H9 (cell line): ENCODE results near the gene PLEKHG5. TPM values are rescaled to one million over a fixed set of nuclear protein-coding genes. Genes with fewer than 3 reads are reported as not detected.

Experiments used
- DNase-seq: peaks from one replicate; pipeline ENCODE4 v3.0.0-alpha.2; 2017
- H2AFZ ChIP-seq: one replicate; pipeline ENCODE4 v1.6.1; 2013; ENCODE audit warnings: mild to moderate bottlenecking, low read length, control low read depth, moderate library complexity
- H2AK5ac ChIP-seq: 2 replicates; pipeline ENCODE4 v1.6.1; 2013; ENCODE audit warnings: low read length, control low read depth, mixed read lengths; ENCODE audit not compliant: insufficient read length
- H2BK120ac ChIP-seq: one replicate; pipeline ENCODE4 v1.6.1; 2013; ENCODE audit warnings: low read depth, mild to moderate bottlenecking, low read length, control low read depth, inconsistent platforms; ENCODE audit not compliant: poor library complexity, severe bottlenecking
- H2BK12ac ChIP-seq: 2 replicates; pipeline ENCODE4 v1.6.1; 2013; ENCODE audit warnings: low read length, control low read depth, mixed read lengths, low read depth; ENCODE audit not compliant: insufficient read length
- H2BK15ac ChIP-seq: 2 replicates; pipeline ENCODE4 v1.6.1; 2013; ENCODE audit warnings: low read depth, low read length, control low read depth
- H2BK20ac ChIP-seq: one replicate; pipeline ENCODE4 v1.6.1; 2013; ENCODE audit warnings: low read depth, mild to moderate bottlenecking, low read length, control low read depth, inconsistent platforms; ENCODE audit not compliant: poor library complexity, severe bottlenecking
- H2BK5ac ChIP-seq: 2 replicates; pipeline ENCODE4 v1.6.1; 2013; ENCODE audit warnings: low read length, control low read depth, mixed read lengths; ENCODE audit not compliant: insufficient read length
- H3K14ac ChIP-seq: 2 replicates; pipeline ENCODE4 v1.6.1; 2013; ENCODE audit warnings: low read length, control low read depth; ENCODE audit not compliant: insufficient read depth
- H3K18ac ChIP-seq: 2 replicates; pipeline ENCODE4 v1.6.1; 2013; ENCODE audit warnings: low read depth, mild to moderate bottlenecking, mixed read lengths, low read length, control low read depth; ENCODE audit not compliant: insufficient read length
- H3K23ac ChIP-seq: 2 replicates; pipeline ENCODE4 v1.6.1; 2013; ENCODE audit warnings: low read length, control low read depth, mixed read lengths, low read depth; ENCODE audit not compliant: insufficient read length
- H3K23me2 ChIP-seq: 2 replicates; pipeline ENCODE4 v1.6.1; 2013; ENCODE audit warnings: low read depth, mild to moderate bottlenecking, mixed read lengths, low read length, control low read depth; ENCODE audit not compliant: insufficient read length, poor library complexity, severe bottlenecking
- H3K27ac ChIP-seq: 2 replicates; pipeline ENCODE4 v1.5.1; 2013; ENCODE audit warnings: low read length, control low read depth, mixed read lengths, low read depth; ENCODE audit not compliant: insufficient read length
- H3K27me3 ChIP-seq: 2 replicates; pipeline ENCODE4 v1.6.1; 2013; ENCODE audit warnings: low read length, control low read depth, inconsistent platforms; ENCODE audit not compliant: insufficient read depth
- H3K4ac ChIP-seq: 2 replicates; pipeline ENCODE4 v1.6.1; 2013; ENCODE audit warnings: low read depth, mild to moderate bottlenecking, control low read depth, inconsistent platforms, low read length, moderate library complexity
- H3K4me1 ChIP-seq: 2 replicates; pipeline ENCODE4 v1.6.1; 2013; ENCODE audit warnings: low read length, control low read depth, inconsistent platforms; ENCODE audit not compliant: insufficient read depth
- H3K4me2 ChIP-seq: 2 replicates; pipeline ENCODE4 v1.6.1; 2013; ENCODE audit warnings: low read length, control low read depth, mixed read lengths; ENCODE audit not compliant: insufficient read length, insufficient read depth
- H3K56ac ChIP-seq: 2 replicates; pipeline ENCODE4 v1.6.1; 2013; ENCODE audit warnings: low read depth, mild to moderate bottlenecking, mixed read lengths, low read length, control low read depth; ENCODE audit not compliant: insufficient read length
- H3K79me1 ChIP-seq: 2 replicates; pipeline ENCODE4 v1.6.1; 2013; ENCODE audit warnings: low read depth, mild to moderate bottlenecking, moderate library complexity, low read length, control low read depth, inconsistent platforms; ENCODE audit not compliant: insufficient read depth, poor library complexity, severe bottlenecking
- H3K79me2 ChIP-seq: 2 replicates; pipeline ENCODE4 v1.6.1; 2013; ENCODE audit warnings: low read length, control low read depth, inconsistent platforms; ENCODE audit not compliant: insufficient read depth
- H3K9ac ChIP-seq: 2 replicates; pipeline ENCODE4 v1.6.1; 2013; ENCODE audit warnings: low read length, control low read depth, mixed read lengths; ENCODE audit not compliant: insufficient read length; ENCODE audit errors: extremely low read depth
- H3K9me3 ChIP-seq: one replicate; pipeline ENCODE4 v1.6.1; 2013; ENCODE audit warnings: low read depth, low read length, inconsistent platforms; ENCODE audit not compliant: control insufficient read depth
- H3T11ph ChIP-seq: one replicate; pipeline ENCODE4 v1.6.1; 2013; ENCODE audit warnings: mild to moderate bottlenecking, low read length, control low read depth, inconsistent platforms
- H4K20me1 ChIP-seq: one replicate; pipeline ENCODE4 v1.6.1; 2013; ENCODE audit not compliant: control insufficient read depth, insufficient read length, insufficient read depth
- H4K5ac ChIP-seq: 2 replicates; pipeline ENCODE4 v1.6.1; 2013; ENCODE audit warnings: low read depth, mild to moderate bottlenecking, mixed read lengths, low read length, control low read depth; ENCODE audit not compliant: insufficient read length
- H4K8ac ChIP-seq: replicated peaks from 2 replicates; pipeline ENCODE4 v1.6.1; 2013; ENCODE audit warnings: low read length, control low read depth, mixed read lengths, low read depth; ENCODE audit not compliant: insufficient read length
- H4K91ac ChIP-seq: 2 replicates; pipeline ENCODE4 v1.6.1; 2013; ENCODE audit warnings: low read depth, mild to moderate bottlenecking, moderate library complexity, mixed read lengths, low read length, control low read depth; ENCODE audit not compliant: insufficient read length
- H3K27ac Mint-ChIP-seq, 3 experiments: 2 replicates in 2 of 3; 3 replicates in 1 of 3; pipeline ENCODE4 v1.8.0; 2020 to 2021; ENCODE audit warnings: mixed read lengths in 3 of 3, mild to moderate bottlenecking in 1 of 3, moderate library complexity in 1 of 3
- H3K27me3 Mint-ChIP-seq: 2 replicates; pipeline ENCODE4 v1.8.0; 2021; ENCODE audit warnings: low read depth, mild to moderate bottlenecking, moderate library complexity, mixed read lengths
- H3K36me3 Mint-ChIP-seq, 3 experiments: 2 replicates in 2 of 3; 3 replicates in 1 of 3; pipeline ENCODE4 v1.8.0; 2020 to 2021; ENCODE audit warnings: low read depth in 3 of 3, mixed read lengths in 3 of 3; ENCODE audit not compliant: insufficient read depth in 1 of 3
- H3K4me1 Mint-ChIP-seq, 2 experiments: 2 replicates each; pipeline ENCODE4 v1.8.0; 2020; ENCODE audit warnings: mixed read lengths in 2 of 2
- H3K4me3 Mint-ChIP-seq, 2 experiments: 2 replicates in 1 of 2; 3 replicates in 1 of 2; pipeline ENCODE4 v1.8.0; 2020 to 2021; ENCODE audit warnings: mild to moderate bottlenecking in 2 of 2, mixed read lengths in 2 of 2, moderate library complexity in 1 of 2
- H3K9me3 Mint-ChIP-seq, 2 experiments: 2 replicates in 1 of 2; 3 replicates in 1 of 2; pipeline ENCODE4 v1.8.0; 2020; ENCODE audit warnings: mild to moderate bottlenecking in 2 of 2, mixed read lengths in 2 of 2, moderate library complexity in 1 of 2
- WGBS: extraction: QIAGEN DNeasy Blood & Tissue Kit; methylation state at CpG from one replicate; pipeline ENCODE4 v1.1.7; 2013; ENCODE audit warnings: missing lambda C conversion rate, low lambda C conversion rate, mixed read lengths; ENCODE audit not compliant: insufficient read length; ENCODE audit errors: extremely low coverage; 5-methylcytosine and 5-hydroxymethylcytosine counted together
- total RNA-seq: library from RNA; stranded (reverse); gene quantifications from 2 replicates; pipeline ENCODE4 v1.2.1, GENCODE V29; 2021
- TF ChIP-seq, protein P1 (sequence below): fragments of 200-600 bp; sonication (generic); conservative IDR thresholded peaks from 3 replicates; pipeline ENCODE4 v1.8.0; 2021; ENCODE audit warnings: antibody characterized with exemption, mild to moderate bottlenecking

PLEKHG5 gene
- total RNA-seq, 1 experiment from 2014 or later: 22.3 TPM

DNA sequence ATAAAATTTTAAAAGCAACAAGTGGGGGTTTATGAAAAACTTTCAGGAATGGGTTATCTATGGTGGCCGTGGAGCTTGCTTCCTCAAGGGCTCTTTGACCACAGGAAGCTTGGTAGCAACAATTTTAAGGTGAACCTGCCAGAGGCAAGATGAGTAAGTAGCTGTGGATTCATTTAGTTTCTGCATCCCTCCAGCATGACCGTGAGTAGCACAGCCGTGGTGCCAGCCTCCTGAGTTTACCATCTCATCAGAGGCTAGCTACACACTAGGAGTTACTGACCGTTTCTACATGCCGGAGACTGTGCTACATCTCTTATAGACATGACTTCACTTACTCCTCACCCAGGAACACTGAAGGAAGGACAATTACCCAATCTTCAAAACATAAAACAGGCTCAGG, 30.1 kb upstream of the PLEKHG5 start:
- no CpG with 5 or more reads among the region's 5 CpGs for WGBS
- no peaks in the 10 kb centered on the region for H3K4me1 ChIP-seq
- H3K9me3 ChIP-seq: no peaks in the 10 kb centered on the region
- no peak overlapping the region for H3K56ac ChIP-seq
- H3K27ac ChIP-seq: no peak overlapping the region
- no peak overlapping the region for H2AK5ac ChIP-seq
- no peak overlapping the region for H2BK12ac ChIP-seq
- H3K79me2 ChIP-seq: no peaks in the 10 kb centered on the region
- no peak overlapping the region for H2BK120ac ChIP-seq
- no peaks in the 10 kb centered on the region for H3K27me3 ChIP-seq
- TF ChIP-seq, protein P1, sequence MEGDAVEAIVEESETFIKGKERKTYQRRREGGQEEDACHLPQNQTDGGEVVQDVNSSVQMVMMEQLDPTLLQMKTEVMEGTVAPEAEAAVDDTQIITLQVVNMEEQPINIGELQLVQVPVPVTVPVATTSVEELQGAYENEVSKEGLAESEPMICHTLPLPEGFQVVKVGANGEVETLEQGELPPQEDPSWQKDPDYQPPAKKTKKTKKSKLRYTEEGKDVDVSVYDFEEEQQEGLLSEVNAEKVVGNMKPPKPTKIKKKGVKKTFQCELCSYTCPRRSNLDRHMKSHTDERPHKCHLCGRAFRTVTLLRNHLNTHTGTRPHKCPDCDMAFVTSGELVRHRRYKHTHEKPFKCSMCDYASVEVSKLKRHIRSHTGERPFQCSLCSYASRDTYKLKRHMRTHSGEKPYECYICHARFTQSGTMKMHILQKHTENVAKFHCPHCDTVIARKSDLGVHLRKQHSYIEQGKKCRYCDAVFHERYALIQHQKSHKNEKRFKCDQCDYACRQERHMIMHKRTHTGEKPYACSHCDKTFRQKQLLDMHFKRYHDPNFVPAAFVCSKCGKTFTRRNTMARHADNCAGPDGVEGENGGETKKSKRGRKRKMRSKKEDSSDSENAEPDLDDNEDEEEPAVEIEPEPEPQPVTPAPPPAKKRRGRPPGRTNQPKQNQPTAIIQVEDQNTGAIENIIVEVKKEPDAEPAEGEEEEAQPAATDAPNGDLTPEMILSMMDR: no peak
- no peak overlapping the region for H2BK5ac ChIP-seq
- no peaks in the 10 kb centered on the region for H3K27me3 Mint-ChIP-seq
- peak overlapping the region in 1 of 3 experiments; percentile 94; a peak in 2 of 7 replicates for H3K27ac Mint-ChIP-seq
- H3K14ac ChIP-seq: no peak overlapping the region
- H3K9me3 Mint-ChIP-seq: no peaks in the 10 kb centered on the region
- H2AFZ ChIP-seq: no peak overlapping the region
- no peak overlapping the region for H2BK15ac ChIP-seq
- no peak overlapping the region for H3K18ac ChIP-seq
- H3K23ac ChIP-seq: no peak overlapping the region
- H3K4me2 ChIP-seq: no peak overlapping the region
- no peak overlapping the region; a peak in 1 of 5 replicates for H3K4me3 Mint-ChIP-seq
- H4K91ac ChIP-seq: no peak overlapping the region
- no peak overlapping the region for H4K8ac ChIP-seq
- H3K23me2 ChIP-seq: no peaks in the 10 kb centered on the region
- H3T11ph ChIP-seq: no peak overlapping the region
- H4K20me1 ChIP-seq: no peaks in the 10 kb centered on the region
- H2BK20ac ChIP-seq: no peak overlapping the region
- H3K9ac ChIP-seq: no peak overlapping the region
- no peak overlapping the region for H3K4ac ChIP-seq
- no peak overlapping the region for H4K5ac ChIP-seq
- H3K36me3 Mint-ChIP-seq: peaks cover 9 to 19% (median 19%) of the 10 kb centered on the region in 3 experiments; a peak in 6 of 7 replicates
- no peak for DNase-seq
- no peaks in the 10 kb centered on the region for H3K79me1 ChIP-seq
- H3K4me1 Mint-ChIP-seq: peaks cover 27 to 28% of the 10 kb centered on the region in 2 experiments
